Stimulated activated naive CD8-positive, alpha-beta T cell treated with anti-CD3 and anti-CD28 coated beads, Interleukin-15, Interleukin-2, amounts not matched to agents 100 ng/mL and 50 ng/mL, for 24 hours (primary cell): ENCODE data around the gene DENND1A.

Experiments used
- H3K27ac Mint-ChIP-seq: one replicate; pipeline ENCODE4 v1.8.0; 2021; ENCODE audit warnings: mild to moderate bottlenecking, mixed read lengths
- H3K27me3 Mint-ChIP-seq: one replicate; pipeline ENCODE4 v1.8.0; 2021; ENCODE audit warnings: mixed read lengths
- H3K36me3 Mint-ChIP-seq: one replicate; pipeline ENCODE4 v1.8.0; 2021; ENCODE audit warnings: low read depth, mixed read lengths
- H3K4me1 Mint-ChIP-seq: one replicate; pipeline ENCODE4 v1.8.0; 2021; ENCODE audit warnings: low read depth, mixed read lengths
- H3K4me3 Mint-ChIP-seq: one replicate; pipeline ENCODE4 v1.8.0; 2021; ENCODE audit warnings: mild to moderate bottlenecking, mixed read lengths
- H3K9me3 Mint-ChIP-seq: one replicate; pipeline ENCODE4 v1.8.0; 2021; ENCODE audit warnings: mixed read lengths

The DENND1A gene

GRCh38 chr9:123611226-123611625, 318.7 kb downstream of the DENND1A start:
- H3K4me3 Mint-ChIP-seq, result no peak overlapping the region
- H3K27me3 Mint-ChIP-seq, result no peaks in the 10 kb centered on the region
- H3K4me1 Mint-ChIP-seq, result peaks cover 11% of the 10 kb centered on the region
- no peaks in the 10 kb centered on the region for H3K9me3 Mint-ChIP-seq
- no peak overlapping the region for H3K27ac Mint-ChIP-seq
- H3K36me3 Mint-ChIP-seq, result peaks cover 18% of the 10 kb centered on the region

GRCh38 chr9:123609844-123610243, 320.1 kb downstream of the DENND1A start:
- H3K27ac Mint-ChIP-seq, result no peak overlapping the region
- H3K9me3 Mint-ChIP-seq, result no peaks in the 10 kb centered on the region
- no peak overlapping the region for H3K4me3 Mint-ChIP-seq
- H3K36me3 Mint-ChIP-seq, result peaks cover 13% of the 10 kb centered on the region
- H3K4me1 Mint-ChIP-seq, result peaks cover 8% of the 10 kb centered on the region
- H3K27me3 Mint-ChIP-seq, result no peaks in the 10 kb centered on the region

DNA sequence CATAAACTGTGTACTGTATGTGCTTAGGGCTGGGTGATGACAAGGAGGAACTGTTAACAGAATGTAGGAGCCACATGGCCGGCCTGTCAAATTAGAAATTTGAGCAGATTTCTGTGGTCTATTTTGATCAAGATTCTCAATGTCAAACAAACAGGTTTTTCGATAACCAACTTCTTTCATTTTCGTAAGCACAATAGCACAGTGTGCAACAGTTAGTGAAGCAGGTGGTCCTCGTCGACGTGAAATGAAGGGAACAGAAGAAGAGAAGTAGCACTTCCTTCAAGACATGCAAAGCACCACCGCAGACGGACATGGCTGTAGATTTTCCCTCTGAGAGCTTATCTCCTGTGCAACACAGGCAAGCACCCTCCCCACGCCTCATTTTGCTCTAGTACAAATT, 321.8 kb downstream of the DENND1A start:
- H3K4me1 Mint-ChIP-seq, result peaks cover 8% of the 10 kb centered on the region
- H3K9me3 Mint-ChIP-seq, result no peaks in the 10 kb centered on the region
- peaks cover 12% of the 10 kb centered on the region for H3K36me3 Mint-ChIP-seq
- H3K4me3 Mint-ChIP-seq, result no peak overlapping the region
- no peak overlapping the region for H3K27ac Mint-ChIP-seq
- no peaks in the 10 kb centered on the region for H3K27me3 Mint-ChIP-seq

- Mint-ChIP-seq H3K36me3 (peaks cover 12% of the 10 kb centered on the region), H3K9me3 (no peaks in the 10 kb centered on the region), H3K4me3 (no peak overlapping the region), H3K27ac (no peak overlapping the region), H3K27me3 (no peaks in the 10 kb centered on the region), H3K4me1 (peaks cover 8% of the 10 kb centered on the region)
Measured at GRCh38 chr9:123607479-123607878, 322.4 kb downstream of the DENND1A start.

DNA sequence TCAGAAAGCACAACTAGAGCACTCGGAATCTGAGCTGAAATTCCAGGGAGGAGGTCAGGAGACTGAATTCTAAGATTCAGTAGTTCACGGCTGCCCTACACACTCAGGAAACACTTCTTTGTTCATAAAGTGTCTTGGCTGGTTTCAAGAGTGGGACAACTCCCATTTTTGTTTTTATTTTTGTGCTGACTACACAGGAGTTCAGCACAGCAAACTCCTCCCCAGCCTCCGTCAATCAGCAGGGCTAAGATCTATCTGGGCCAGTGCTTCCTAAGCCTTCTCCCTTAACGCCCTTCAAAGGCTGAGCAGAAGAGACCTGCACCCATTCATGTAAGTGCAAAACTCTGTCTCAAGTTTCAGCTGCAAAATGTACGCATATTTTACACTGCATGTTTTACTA, 323.8 kb downstream of the DENND1A start:
- Mint-ChIP-seq H3K27ac (no peak overlapping the region), H3K27me3 (no peaks in the 10 kb centered on the region), H3K9me3 (no peaks in the 10 kb centered on the region), H3K4me1 (peaks cover 8% of the 10 kb centered on the region), H3K36me3 (peaks cover 12% of the 10 kb centered on the region), H3K4me3 (no peak overlapping the region)

DNA sequence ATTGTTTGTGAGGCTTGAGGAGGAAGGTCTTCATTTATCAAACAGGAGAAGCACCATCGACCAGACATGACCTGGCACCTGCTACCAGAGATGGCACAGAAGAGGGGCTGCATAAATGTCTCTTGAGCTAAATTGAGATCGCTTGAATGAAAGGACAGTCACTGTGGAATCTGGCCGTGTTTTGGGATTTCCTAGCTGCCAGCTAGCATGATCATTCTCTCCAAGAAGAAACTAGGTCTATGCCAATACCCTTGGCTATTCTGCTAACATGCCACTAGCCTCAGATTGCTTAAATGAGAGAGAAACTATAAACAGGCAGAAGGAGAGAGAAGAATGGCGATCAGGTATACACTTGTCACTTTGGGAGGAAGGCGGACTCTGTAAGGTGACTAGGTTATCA, 324.6 kb downstream of the DENND1A start:
- H3K36me3 Mint-ChIP-seq, result peaks cover 12% of the 10 kb centered on the region
- no peaks in the 10 kb centered on the region for H3K27me3 Mint-ChIP-seq
- no peaks in the 10 kb centered on the region for H3K9me3 Mint-ChIP-seq
- no peak overlapping the region for H3K27ac Mint-ChIP-seq
- peaks cover 8% of the 10 kb centered on the region for H3K4me1 Mint-ChIP-seq
- H3K4me3 Mint-ChIP-seq, result no peak overlapping the region

GRCh38 chr9:123604861-123605260, 325.1 kb downstream of the DENND1A start:
- Mint-ChIP-seq H3K27ac (no peak overlapping the region), H3K27me3 (no peaks in the 10 kb centered on the region), H3K36me3 (peaks cover 12% of the 10 kb centered on the region), H3K4me3 (no peak overlapping the region), H3K4me1 (peaks cover 8% of the 10 kb centered on the region), H3K9me3 (no peaks in the 10 kb centered on the region)

DNA sequence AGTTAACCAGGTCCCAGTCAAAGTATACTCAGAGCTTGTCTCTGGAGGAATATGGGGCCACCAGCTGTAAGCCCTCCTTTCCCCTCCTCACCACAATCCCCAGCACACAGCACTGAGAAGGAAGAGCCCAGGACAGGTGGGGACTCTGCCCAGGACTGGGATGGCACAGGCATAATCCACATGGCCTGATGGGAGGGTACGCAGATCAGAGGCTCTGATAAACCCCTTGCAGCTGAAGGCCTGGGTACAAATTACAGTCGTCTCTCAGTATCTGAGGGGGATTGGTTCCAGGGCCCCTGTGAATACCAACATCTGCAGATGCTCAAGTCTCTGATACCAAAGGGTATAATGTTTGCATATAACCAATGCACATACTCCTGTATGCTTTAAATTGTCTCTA, 328.1 kb downstream of the DENND1A start:
- H3K27ac Mint-ChIP-seq, result no peak overlapping the region
- H3K9me3 Mint-ChIP-seq, result no peaks in the 10 kb centered on the region
- H3K4me3 Mint-ChIP-seq, result no peak overlapping the region
- H3K27me3 Mint-ChIP-seq, result no peaks in the 10 kb centered on the region
- no peaks in the 10 kb centered on the region for H3K4me1 Mint-ChIP-seq
- H3K36me3 Mint-ChIP-seq, result peaks cover 8% of the 10 kb centered on the region

DNA sequence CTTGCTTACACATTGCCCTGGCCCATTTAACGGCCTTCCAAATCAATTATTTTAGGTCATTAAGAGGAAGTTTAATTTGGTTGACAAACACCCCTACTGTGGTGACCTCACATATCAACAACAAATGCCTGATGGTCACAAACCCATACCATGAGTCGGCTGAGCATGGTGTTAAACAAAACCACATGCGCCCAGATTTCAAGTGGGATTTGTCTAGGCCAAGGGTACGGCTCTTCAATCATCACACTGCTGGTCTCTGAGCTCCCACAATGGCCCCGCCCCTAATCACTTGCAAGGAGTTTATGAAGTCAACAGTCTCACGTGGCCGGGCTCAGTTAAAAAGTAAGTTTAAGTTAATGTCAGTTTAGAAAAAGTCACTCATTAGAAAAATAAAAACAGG, 330.1 kb downstream of the DENND1A start:
- H3K4me3 Mint-ChIP-seq, result no peak overlapping the region
- no peaks in the 10 kb centered on the region for H3K27me3 Mint-ChIP-seq
- H3K4me1 Mint-ChIP-seq, result no peaks in the 10 kb centered on the region
- H3K36me3 Mint-ChIP-seq, result peaks cover 4% of the 10 kb centered on the region
- H3K9me3 Mint-ChIP-seq, result no peaks in the 10 kb centered on the region
- no peak overlapping the region for H3K27ac Mint-ChIP-seq

DNA sequence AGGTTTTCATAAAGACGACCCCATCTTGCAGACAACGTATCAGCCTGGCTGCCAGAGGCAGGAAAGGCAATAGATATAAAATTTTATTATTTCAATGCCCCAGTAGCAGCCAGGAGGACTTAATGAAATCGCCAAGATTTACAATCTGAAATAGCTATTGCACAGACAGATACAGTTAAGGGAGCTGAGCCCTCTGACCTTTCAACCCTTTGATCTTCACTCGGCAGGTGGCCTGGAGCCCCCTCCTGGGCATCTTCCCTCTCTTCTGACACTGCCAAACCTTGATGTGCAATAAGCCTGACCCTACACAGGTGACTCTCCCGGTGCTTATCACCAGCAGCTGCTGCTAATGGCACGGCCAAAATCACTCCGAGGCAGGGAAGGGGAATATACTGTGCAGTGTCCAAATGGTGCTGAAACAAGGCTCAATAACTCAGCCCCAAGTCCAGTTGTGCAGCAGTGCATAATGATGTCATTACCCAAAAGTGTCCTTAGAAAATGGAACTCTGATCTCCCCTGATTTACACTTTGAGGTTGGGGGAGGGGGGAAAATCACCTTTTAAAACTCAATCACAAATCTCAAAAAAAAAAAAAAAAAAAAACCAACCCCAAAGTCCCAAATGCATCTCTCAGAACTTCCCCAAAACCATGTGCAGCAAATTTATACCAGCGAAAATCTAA, 331.9 kb downstream of the DENND1A start:
- H3K27me3 Mint-ChIP-seq, result no peaks in the 10 kb centered on the region
- H3K27ac Mint-ChIP-seq, result no peak overlapping the region
- no peaks in the 10 kb centered on the region for H3K4me1 Mint-ChIP-seq
- H3K4me3 Mint-ChIP-seq, result no peak overlapping the region
- H3K9me3 Mint-ChIP-seq, result no peaks in the 10 kb centered on the region
- H3K36me3 Mint-ChIP-seq, result peaks cover 16% of the 10 kb centered on the region

DNA sequence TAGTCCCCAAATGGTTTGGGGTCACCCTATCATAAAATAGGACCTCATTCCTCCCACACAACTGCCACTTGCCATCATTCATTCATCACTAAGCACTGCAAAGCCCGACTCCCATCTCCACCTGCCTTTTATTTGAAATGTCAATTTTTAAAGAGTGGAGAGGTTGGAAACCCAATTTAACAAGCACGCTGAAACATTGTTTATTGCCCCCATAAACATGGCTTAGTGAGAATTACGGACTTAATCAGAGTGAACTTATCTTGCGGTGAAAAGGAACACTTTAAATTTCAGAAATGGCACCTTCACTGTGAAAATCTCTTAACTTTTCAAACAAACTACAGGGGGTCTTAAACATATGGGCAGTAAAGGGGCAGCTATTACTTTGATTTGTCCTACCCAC, 332.9 kb downstream of the DENND1A start:
- peaks cover 16% of the 10 kb centered on the region for H3K36me3 Mint-ChIP-seq
- no peak overlapping the region for H3K27ac Mint-ChIP-seq
- H3K4me1 Mint-ChIP-seq, result no peaks in the 10 kb centered on the region
- H3K27me3 Mint-ChIP-seq, result no peaks in the 10 kb centered on the region
- H3K9me3 Mint-ChIP-seq, result no peaks in the 10 kb centered on the region
- H3K4me3 Mint-ChIP-seq, result no peak overlapping the region

GRCh38 chr9:123591283-123591682, 338.6 kb downstream of the DENND1A start:
- Mint-ChIP-seq H3K27me3 (no peaks in the 10 kb centered on the region), H3K4me3 (no peak overlapping the region), H3K4me1 (no peaks in the 10 kb centered on the region), H3K9me3 (peaks cover 3% of the 10 kb centered on the region), H3K27ac (no peak overlapping the region), H3K36me3 (peaks cover 42% of the 10 kb centered on the region)

GRCh38 chr9:123590499-123590898, 339.4 kb downstream of the DENND1A start:
- Mint-ChIP-seq H3K27ac (no peak overlapping the region), H3K36me3 (peaks cover 42% of the 10 kb centered on the region), H3K4me3 (no peak overlapping the region), H3K4me1 (no peaks in the 10 kb centered on the region), H3K9me3 (peaks cover 3% of the 10 kb centered on the region), H3K27me3 (no peaks in the 10 kb centered on the region)

DNA sequence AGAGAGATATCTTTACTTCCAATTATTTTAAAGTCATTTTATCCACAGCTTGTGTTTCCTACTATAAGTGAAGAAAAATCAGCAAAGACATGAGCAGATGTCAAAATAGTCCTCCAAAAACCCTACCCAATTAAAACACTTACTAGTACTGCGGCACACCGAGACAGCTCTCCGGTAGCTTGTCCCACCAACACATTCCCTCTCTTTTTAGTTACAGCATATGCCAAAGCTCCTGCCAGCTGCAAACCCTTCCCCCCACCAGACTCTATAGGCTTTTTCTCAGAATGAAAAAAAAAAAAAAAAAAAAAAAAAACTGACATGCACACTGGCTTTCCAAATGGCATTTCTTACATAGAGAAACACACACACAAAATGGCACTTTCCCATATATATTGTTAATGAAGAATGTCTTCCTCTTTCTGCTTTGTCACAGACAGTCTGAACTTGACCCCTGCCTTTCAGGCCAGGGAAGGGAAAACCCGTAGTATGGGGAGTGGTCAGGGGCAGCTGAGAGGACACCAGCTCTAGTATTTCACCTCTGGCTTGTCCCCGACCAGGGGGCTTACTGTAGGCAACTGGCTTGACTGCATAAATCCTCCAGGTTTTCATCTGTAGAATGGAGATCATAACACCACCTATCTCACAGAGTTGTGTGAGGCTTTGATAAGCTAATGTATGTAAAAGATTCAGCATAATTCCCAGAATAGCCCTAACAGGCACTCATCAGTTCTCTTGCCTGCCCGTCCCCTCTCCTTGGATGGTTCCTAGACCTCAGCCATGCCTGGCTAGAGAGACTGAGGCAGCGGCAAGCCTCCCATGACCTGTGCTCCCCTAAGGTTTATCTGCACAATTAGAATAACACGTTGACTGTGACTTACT, 340.3 kb downstream of the DENND1A start:
- no peak overlapping the region for H3K27ac Mint-ChIP-seq
- no peaks in the 10 kb centered on the region for H3K27me3 Mint-ChIP-seq
- no peaks in the 10 kb centered on the region for H3K4me1 Mint-ChIP-seq
- peaks cover 3% of the 10 kb centered on the region for H3K9me3 Mint-ChIP-seq
- peaks cover 41% of the 10 kb centered on the region for H3K36me3 Mint-ChIP-seq
- no peak overlapping the region for H3K4me3 Mint-ChIP-seq

GRCh38 chr9:123586275-123586674, 343.7 kb downstream of the DENND1A start:
- Mint-ChIP-seq H3K27ac (no peak overlapping the region), H3K9me3 (peaks cover 3% of the 10 kb centered on the region), H3K27me3 (no peaks in the 10 kb centered on the region), H3K36me3 (peaks cover 46% of the 10 kb centered on the region), H3K4me3 (no peak overlapping the region), H3K4me1 (no peaks in the 10 kb centered on the region)
